ENCODE results near the gene CD44.

DNA sequence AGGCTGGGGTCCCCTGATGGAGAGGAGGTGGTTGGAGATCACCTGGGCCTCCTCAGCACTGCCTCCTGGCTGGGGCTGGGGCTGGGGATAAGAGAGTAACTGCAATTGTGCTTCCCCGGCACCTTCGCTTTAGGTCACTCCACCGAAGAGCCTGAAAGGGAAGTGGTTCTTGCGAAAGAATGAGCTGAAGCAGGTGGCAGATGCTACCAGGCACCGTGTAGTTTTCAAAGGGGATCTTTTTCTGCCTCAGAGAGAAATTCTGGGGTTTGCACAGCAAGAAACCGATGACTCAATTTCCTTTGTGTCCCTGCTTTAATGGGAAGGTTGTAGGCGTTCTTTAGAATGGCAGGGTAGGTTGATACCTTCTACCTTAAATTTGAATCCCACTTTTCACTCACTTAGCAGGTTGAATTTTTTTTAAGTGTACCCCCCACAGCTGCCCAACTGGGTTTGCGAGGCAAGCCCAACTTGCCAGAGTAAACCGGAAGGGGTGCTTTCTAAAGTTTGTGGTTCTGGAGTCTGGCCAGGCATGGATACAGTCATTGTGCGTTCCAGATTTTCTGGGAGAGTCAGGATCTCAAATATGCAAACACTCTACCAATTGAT, 5.3 kb downstream of the CD44 start:
- TF ChIP-seq POLR2A (IDR thresholded peaks at IDR 0.05; ENCODE audit: low read depth, low read length), result 0 out of 2 replicates have a peak, but pooled peaks have one; percentile 52
- peak; percentile 96 for TF ChIP-seq MTA3 (IDR thresholded peaks at IDR 0.05; ENCODE audit: borderline replicate concordance, low read length)
- TF ChIP-seq NFYB (IDR thresholded peaks at IDR 0.05; ENCODE audit: insufficient read depth, low read depth, low read length), result no peak
- TF ChIP-seq, protein P1, sequence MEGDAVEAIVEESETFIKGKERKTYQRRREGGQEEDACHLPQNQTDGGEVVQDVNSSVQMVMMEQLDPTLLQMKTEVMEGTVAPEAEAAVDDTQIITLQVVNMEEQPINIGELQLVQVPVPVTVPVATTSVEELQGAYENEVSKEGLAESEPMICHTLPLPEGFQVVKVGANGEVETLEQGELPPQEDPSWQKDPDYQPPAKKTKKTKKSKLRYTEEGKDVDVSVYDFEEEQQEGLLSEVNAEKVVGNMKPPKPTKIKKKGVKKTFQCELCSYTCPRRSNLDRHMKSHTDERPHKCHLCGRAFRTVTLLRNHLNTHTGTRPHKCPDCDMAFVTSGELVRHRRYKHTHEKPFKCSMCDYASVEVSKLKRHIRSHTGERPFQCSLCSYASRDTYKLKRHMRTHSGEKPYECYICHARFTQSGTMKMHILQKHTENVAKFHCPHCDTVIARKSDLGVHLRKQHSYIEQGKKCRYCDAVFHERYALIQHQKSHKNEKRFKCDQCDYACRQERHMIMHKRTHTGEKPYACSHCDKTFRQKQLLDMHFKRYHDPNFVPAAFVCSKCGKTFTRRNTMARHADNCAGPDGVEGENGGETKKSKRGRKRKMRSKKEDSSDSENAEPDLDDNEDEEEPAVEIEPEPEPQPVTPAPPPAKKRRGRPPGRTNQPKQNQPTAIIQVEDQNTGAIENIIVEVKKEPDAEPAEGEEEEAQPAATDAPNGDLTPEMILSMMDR (IDR thresholded peaks at IDR 0.05 in 2 of 3, conservative IDR thresholded peaks at IDR 0.05 in 1 of 3; ENCODE audit: control insufficient read depth in 2 of 3, extremely low read depth in 1 of 3, insufficient read depth in 1 of 3, low read depth in 3 of 3, low read length in 3 of 3), result peak in 2 of 3 experiments; percentile 18 to 22; a peak in 2 of 6 replicates
- no peak for TF ChIP-seq RBBP5 (conservative IDR thresholded peaks at IDR 0.05)
- peak; percentile 63 to 82; a peak in 3 of 4 replicates for TF ChIP-seq BHLHE40 (IDR thresholded peaks at IDR 0.05; ENCODE audit: borderline replicate concordance in 1 of 2, low read depth in 2 of 2, low read length in 1 of 2)
- peak; percentile 79 for TF ChIP-seq JUNB (IDR thresholded peaks at IDR 0.05)

Data from GM12878 (cell line).